Hepatocyte (in vitro differentiated cells): Measurements from ENCODE around the gene ZP1. TPM values are rescaled to one million over a fixed set of nuclear protein-coding genes. Genes with fewer than 3 reads are reported as not detected.

ENCODE experiments used
- DNase-seq: peaks from one replicate; pipeline ENCODE4 v3.0.0-alpha.2; 2016; ENCODE audit warnings: low spot score
- H2AFZ ChIP-seq: fragments of 200-600 bp; sonication (generic); 2 replicates; pipeline ENCODE4 v1.6.0; 2016; ENCODE audit warnings: antibody characterized with exemption, mild to moderate bottlenecking
- H3K27ac ChIP-seq: fragments of 200-600 bp; sonication (generic); 2 replicates; pipeline ENCODE4 v1.5.1; 2016; ENCODE audit warnings: mild to moderate bottlenecking
- H3K27me3 ChIP-seq: fragments of 200-600 bp; sonication (generic); 2 replicates; pipeline ENCODE4 v1.6.1; 2016
- H3K36me3 ChIP-seq: fragments of 200-600 bp; sonication (generic); replicated peaks from 2 replicates; pipeline ENCODE4 v1.5.1; 2016; ENCODE audit warnings: low read depth; ENCODE audit not compliant: insufficient read depth
- H3K4me1 ChIP-seq: fragments of 200-600 bp; sonication (generic); 2 replicates; pipeline ENCODE4 v1.5.1; 2016; ENCODE audit warnings: mild to moderate bottlenecking, moderate library complexity; ENCODE audit not compliant: insufficient read depth
- H3K4me2 ChIP-seq: fragments of 200-600 bp; sonication (generic); 2 replicates; pipeline ENCODE4 v1.6.0; 2016
- H3K4me3 ChIP-seq: fragments of 200-600 bp; sonication (generic); 2 replicates; pipeline ENCODE4 v1.5.1; 2016; ENCODE audit warnings: mild to moderate bottlenecking
- H3K79me2 ChIP-seq: fragments of 200-600 bp; sonication (generic); 2 replicates; pipeline ENCODE4 v1.6.0; 2017; ENCODE audit warnings: mild to moderate bottlenecking
- H3K9me2 ChIP-seq: fragments of 200-600 bp; sonication (generic); replicated peaks from 2 replicates; pipeline ENCODE4 v1.6.0; 2017; ENCODE audit warnings: mild to moderate bottlenecking; ENCODE audit not compliant: insufficient read depth
- H3K9me3 ChIP-seq: fragments of 200-600 bp; sonication (generic); 2 replicates; pipeline ENCODE4 v1.5.1; 2016; ENCODE audit warnings: low read depth, mild to moderate bottlenecking
- H4K20me1 ChIP-seq: fragments of 200-600 bp; sonication (generic); 2 replicates; pipeline ENCODE4 v1.6.0; 2016; ENCODE audit warnings: mild to moderate bottlenecking; ENCODE audit not compliant: insufficient read depth, poor library complexity, severe bottlenecking
- EZH2 ChIP-seq: fragments of 200-600 bp; sonication (generic); IDR thresholded peaks from 2 replicates; pipeline ENCODE4 v1.6.1; 2016; ENCODE audit warnings: antibody characterized with exemption, mild to moderate bottlenecking, borderline replicate concordance
- EZH2phosphoT487 ChIP-seq: fragments of 200-600 bp; sonication (generic); IDR thresholded peaks from one replicate; pipeline ENCODE4 v1.6.1; 2018; ENCODE audit warnings: antibody characterized with exemption, mild to moderate bottlenecking, low read depth, moderate library complexity; ENCODE audit not compliant: unreplicated experiment, severe bottlenecking
- WGBS: methylation state at CpG from one replicate; pipeline ENCODE4 v1.1.6; 2016; ENCODE audit warnings: low lambda C conversion rate; ENCODE audit errors: missing lambda C conversion rate; 5-methylcytosine and 5-hydroxymethylcytosine counted together
- polyA plus RNA-seq: library from polyadenylated mRNA; unstranded; fragments of >200 nt; fragmentation: Nextera tagmentation; extraction: Ambion mirVana; gene quantifications from 2 replicates; pipeline ENCODE4 v1.2.1, GENCODE V29; 2016
- total RNA-seq: library from RNA; depleted of rRNA; stranded (reverse); fragments of >200 nt; gene quantifications from 2 replicates; pipeline ENCODE4 v1.2.3, GENCODE V29; 2014
- TF ChIP-seq, protein P1 (sequence below): fragments of 200-600 bp; sonication (generic); IDR thresholded peaks from 2 replicates; pipeline ENCODE4 v1.5.1; 2016; ENCODE audit warnings: antibody characterized with exemption, mild to moderate bottlenecking; ENCODE audit not compliant: poor library complexity

The ZP1 gene
- total and polyA plus RNA-seq, 2 experiments from 2014 or later, result 1.6 TPM; not detected in 1

DNA sequence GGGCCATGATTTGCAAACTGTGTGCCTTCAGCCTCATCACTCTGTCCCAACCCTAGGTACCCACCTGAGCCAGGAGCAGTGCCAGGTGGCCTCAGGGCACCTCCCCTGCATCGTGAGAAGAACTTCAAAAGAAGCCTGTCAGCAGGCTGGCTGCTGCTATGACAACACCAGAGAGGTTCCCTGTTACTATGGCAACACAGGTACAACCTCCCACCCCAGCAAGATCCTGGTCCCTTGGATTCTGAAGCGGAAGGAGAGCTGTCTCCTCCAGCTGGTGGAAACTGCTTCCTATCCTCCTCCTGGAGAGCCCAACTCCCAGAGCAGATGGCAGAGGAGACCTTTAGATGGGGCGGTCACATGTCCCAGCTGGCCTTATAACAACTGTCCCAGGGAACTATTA lies 2.9 kb downstream of the ZP1 start:
- H3K9me3 ChIP-seq, result no peaks in the 10 kb centered on the region
- no peak overlapping the region for H3K4me3 ChIP-seq
- H3K36me3 ChIP-seq, result no peaks in the 10 kb centered on the region
- no peak overlapping the region for H3K4me2 ChIP-seq
- H4K20me1 ChIP-seq, result no peaks in the 10 kb centered on the region
- no peak for DNase-seq
- 65% methylated on average over 3 of the region's 3 CpGs for WGBS
- H3K27ac ChIP-seq, result no peak overlapping the region
- no peaks in the 10 kb centered on the region for H3K4me1 ChIP-seq
- H3K27me3 ChIP-seq, result no peaks in the 10 kb centered on the region
- TF ChIP-seq, protein P1, sequence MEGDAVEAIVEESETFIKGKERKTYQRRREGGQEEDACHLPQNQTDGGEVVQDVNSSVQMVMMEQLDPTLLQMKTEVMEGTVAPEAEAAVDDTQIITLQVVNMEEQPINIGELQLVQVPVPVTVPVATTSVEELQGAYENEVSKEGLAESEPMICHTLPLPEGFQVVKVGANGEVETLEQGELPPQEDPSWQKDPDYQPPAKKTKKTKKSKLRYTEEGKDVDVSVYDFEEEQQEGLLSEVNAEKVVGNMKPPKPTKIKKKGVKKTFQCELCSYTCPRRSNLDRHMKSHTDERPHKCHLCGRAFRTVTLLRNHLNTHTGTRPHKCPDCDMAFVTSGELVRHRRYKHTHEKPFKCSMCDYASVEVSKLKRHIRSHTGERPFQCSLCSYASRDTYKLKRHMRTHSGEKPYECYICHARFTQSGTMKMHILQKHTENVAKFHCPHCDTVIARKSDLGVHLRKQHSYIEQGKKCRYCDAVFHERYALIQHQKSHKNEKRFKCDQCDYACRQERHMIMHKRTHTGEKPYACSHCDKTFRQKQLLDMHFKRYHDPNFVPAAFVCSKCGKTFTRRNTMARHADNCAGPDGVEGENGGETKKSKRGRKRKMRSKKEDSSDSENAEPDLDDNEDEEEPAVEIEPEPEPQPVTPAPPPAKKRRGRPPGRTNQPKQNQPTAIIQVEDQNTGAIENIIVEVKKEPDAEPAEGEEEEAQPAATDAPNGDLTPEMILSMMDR, result no peak
- TF ChIP-seq EZH2phosphoT487 (no peak), EZH2 (no peak)
- H3K79me2 ChIP-seq, result no peaks in the 10 kb centered on the region
- no peak overlapping the region for H2AFZ ChIP-seq
- H3K9me2 ChIP-seq, result no peaks in the 10 kb centered on the region

DNA sequence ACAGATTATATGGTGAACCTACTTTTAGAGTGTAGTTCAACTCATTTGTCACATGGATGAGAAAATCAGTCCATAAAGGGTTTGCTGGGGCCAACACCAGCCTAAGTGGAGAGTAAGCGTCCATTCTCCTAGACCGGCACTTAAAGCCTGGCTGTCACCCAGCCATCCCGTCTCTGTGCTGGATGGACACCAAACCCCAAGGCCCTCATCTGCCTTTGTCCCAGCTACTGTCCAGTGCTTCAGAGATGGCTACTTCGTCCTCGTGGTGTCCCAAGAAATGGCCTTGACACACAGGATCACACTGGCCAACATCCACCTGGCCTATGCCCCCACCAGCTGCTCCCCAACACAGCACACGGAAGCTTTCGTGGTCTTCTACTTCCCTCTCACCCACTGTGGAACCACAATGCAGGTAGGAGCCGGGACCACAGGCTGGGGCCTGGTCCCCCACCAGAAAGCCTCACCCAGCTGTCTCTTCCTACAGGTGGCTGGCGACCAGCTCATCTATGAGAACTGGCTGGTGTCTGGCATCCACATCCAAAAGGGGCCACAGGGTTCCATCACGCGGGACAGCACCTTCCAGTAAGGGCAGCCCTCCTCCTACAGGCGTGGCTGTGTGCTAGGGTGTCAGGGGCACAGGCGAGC lies 3.5 kb downstream of the ZP1 start:
- Histone ChIP-seq H3K4me2 (no peak overlapping the region), H3K79me2 (no peaks in the 10 kb centered on the region), H3K4me1 (no peaks in the 10 kb centered on the region), H3K9me2 (no peaks in the 10 kb centered on the region), H4K20me1 (no peaks in the 10 kb centered on the region), H3K4me3 (no peak overlapping the region), H3K9me3 (no peaks in the 10 kb centered on the region), H3K36me3 (no peaks in the 10 kb centered on the region), H3K27ac (no peak overlapping the region), H2AFZ (no peak overlapping the region), H3K27me3 (no peaks in the 10 kb centered on the region)
- no peak for DNase-seq
- 92% methylated on average over 13 of the region's 13 CpGs for WGBS
- TF ChIP-seq EZH2 (no peak), EZH2phosphoT487 (no peak)
- TF ChIP-seq, protein P1, result no peak

DNA sequence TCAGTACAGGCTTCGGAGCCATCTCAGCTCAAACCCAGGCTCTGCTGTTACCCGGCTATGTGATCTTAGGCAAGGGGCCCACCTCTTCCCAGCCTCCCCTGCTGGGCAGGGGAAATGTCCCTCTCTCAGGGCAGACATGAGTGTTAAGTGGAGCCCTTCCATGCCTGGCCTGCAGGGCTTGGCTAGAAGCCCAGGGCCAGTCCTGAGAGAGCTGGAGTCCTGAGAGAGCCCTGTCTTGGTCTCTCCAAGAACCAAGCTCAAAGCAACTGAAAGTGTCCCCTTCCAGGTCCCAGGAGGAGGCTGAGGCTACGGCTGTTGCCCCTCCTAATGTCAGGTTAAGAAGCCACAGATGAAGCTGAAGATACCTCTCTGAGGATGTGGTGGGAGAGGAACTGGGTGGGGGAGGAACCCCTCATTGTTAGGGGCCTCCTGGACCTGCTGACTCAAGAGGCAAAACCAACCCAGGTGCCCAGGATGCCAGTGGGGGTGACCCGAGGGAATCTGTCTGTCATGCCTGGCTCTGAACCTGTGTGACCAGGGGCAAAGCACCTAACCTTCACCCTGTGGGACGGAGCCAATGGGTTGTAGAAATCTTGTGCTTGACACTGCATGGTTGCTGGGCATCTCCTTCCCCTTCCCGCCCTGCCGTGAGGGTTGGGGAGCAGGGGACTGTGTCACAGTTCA lies 4.2 kb downstream of the ZP1 start:
- H3K36me3 ChIP-seq, result no peaks in the 10 kb centered on the region
- no peak overlapping the region for H3K4me2 ChIP-seq
- TF ChIP-seq, protein P1, result no peak
- TF ChIP-seq EZH2 (no peak), EZH2phosphoT487 (no peak)
- 90% methylated on average over 7 of the region's 7 CpGs for WGBS
- no peak for DNase-seq
- no peak overlapping the region for H3K4me3 ChIP-seq
- no peak overlapping the region for H3K27ac ChIP-seq
- H3K79me2 ChIP-seq, result no peaks in the 10 kb centered on the region
- no peaks in the 10 kb centered on the region for H3K9me2 ChIP-seq
- no peaks in the 10 kb centered on the region for H4K20me1 ChIP-seq
- no peaks in the 10 kb centered on the region for H3K27me3 ChIP-seq
- no peaks in the 10 kb centered on the region for H3K9me3 ChIP-seq
- no peaks in the 10 kb centered on the region for H3K4me1 ChIP-seq
- no peak overlapping the region for H2AFZ ChIP-seq
